GM12872 (cell line): Measurements from ENCODE around the gene ADAMTS2.

Experiments
- CTCF ChIP-seq: IDR thresholded peaks from 3 replicates; pipeline ENCODE4 v1.5.1; 2011; ENCODE audit warnings: low read depth, mild to moderate bottlenecking, low read length, moderate library complexity; ENCODE audit not compliant: insufficient read depth

ADAMTS2 gene

GRCh38 chr5:179292202-179292601 lies 53.1 kb downstream of the ADAMTS2 start:
- no peak for TF ChIP-seq CTCF

DNA sequence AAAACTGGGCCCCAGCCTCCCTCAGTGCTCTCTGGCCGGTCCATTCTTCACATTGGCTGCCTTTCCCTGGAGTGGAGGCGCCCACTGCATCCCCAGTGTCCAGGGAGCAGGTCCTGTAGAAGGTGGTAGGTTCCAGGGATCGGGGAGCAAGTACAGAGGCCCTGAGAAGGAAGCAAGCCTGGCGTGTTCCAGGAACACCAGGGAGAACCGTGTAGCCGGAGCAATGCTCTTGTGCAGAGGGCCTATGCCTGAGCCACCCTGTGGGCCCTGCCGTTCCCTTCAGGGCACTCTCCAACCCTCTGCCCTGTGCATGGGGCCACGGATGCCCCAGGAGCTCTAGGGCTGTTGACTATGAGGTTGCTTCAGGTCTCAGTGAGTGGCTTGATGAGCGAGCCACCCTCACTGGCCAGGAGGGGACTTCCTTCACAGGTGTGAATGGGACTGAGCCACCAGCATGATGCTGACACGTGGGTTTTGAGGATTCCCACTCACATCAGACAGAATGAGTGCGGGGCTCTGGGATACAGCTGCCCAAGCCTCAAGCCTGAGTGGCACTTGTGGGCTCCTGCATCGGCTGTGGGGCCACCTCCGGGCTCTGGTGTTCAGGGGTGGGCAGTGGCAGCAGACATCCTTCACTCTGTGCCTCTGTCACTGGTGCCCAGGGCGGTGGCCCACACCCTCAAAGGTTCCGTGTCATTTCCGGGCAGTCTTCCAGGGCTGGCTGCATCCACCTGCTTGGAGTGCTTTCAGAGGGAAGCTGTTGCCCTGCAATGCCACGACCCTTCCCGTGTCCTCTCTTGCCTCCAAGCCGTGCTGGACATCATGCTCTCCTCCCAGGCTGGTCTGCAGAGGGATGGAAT lies 54.4 kb downstream of the ADAMTS2 start:
- no peak for TF ChIP-seq CTCF

- TF ChIP-seq CTCF: no peak
Measured at GRCh38 chr5:179289756-179290385, 55.4 kb downstream of the ADAMTS2 start.

GRCh38 chr5:179288809-179289185 lies 56.5 kb downstream of the ADAMTS2 start:
- no peak for TF ChIP-seq CTCF

GRCh38 chr5:179288101-179288808 lies 57.0 kb downstream of the ADAMTS2 start:
- no peak for TF ChIP-seq CTCF

DNA sequence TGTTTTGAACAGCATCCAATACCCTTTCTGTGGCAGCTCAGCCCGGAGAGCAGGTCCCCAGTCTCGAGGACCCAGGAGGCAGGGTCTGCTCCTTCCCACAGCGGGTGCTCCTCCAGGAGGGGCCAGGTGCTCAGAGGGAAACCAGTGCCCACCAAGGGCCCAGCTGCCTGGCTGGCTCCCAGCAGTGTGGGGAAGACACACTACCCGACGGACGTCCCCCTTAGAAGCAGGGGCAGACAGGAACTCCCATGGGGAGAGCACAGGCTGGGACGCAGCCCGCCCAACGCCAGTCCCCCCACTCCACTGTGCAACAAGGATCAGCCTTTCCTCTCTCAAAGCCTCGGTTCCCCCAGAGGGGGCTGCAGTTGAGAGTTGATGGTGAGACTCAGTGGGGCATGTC lies 57.6 kb downstream of the ADAMTS2 start:
- no peak for TF ChIP-seq CTCF

- TF ChIP-seq CTCF: no peak
Measured at GRCh38 chr5:179287071-179287470, 58.2 kb downstream of the ADAMTS2 start.
